Measurements from ENCODE around the gene DHX16. TPM values are rescaled to one million over a fixed set of nuclear protein-coding genes. Genes with fewer than 3 reads are reported as not detected.

The DHX16 gene
- total and polyA plus RNA-seq, 9 of the 15 experiments (the other 6 are each of a cell fraction or from before 2014, with no cell fraction given): 14.6 to 66.1 (median 47.5) TPM

GRCh38 chr6:30721198-30722024 lies 48.6 kb upstream of the DHX16 start (continued):
- TF ChIP-seq RREB1 (CRISPR knock-in tag; IDR thresholded peaks at IDR 0.05) (peak; percentile 76; the same call in 1 of the 2 replicates), SP2 (IDR thresholded peaks at IDR 0.05; ENCODE audit: extremely low read depth, low read depth, low read length, poor library complexity, severe bottlenecking) (no peak), STAT6 (CRISPR knock-in tag; IDR thresholded peaks at IDR 0.05) (peak; percentile 20; the same call in 1 of the 2 replicates), THRAP3 (IDR thresholded peaks at IDR 0.05; ENCODE audit: borderline replicate concordance) (no peak)
- TF ChIP-seq, protein P1, sequence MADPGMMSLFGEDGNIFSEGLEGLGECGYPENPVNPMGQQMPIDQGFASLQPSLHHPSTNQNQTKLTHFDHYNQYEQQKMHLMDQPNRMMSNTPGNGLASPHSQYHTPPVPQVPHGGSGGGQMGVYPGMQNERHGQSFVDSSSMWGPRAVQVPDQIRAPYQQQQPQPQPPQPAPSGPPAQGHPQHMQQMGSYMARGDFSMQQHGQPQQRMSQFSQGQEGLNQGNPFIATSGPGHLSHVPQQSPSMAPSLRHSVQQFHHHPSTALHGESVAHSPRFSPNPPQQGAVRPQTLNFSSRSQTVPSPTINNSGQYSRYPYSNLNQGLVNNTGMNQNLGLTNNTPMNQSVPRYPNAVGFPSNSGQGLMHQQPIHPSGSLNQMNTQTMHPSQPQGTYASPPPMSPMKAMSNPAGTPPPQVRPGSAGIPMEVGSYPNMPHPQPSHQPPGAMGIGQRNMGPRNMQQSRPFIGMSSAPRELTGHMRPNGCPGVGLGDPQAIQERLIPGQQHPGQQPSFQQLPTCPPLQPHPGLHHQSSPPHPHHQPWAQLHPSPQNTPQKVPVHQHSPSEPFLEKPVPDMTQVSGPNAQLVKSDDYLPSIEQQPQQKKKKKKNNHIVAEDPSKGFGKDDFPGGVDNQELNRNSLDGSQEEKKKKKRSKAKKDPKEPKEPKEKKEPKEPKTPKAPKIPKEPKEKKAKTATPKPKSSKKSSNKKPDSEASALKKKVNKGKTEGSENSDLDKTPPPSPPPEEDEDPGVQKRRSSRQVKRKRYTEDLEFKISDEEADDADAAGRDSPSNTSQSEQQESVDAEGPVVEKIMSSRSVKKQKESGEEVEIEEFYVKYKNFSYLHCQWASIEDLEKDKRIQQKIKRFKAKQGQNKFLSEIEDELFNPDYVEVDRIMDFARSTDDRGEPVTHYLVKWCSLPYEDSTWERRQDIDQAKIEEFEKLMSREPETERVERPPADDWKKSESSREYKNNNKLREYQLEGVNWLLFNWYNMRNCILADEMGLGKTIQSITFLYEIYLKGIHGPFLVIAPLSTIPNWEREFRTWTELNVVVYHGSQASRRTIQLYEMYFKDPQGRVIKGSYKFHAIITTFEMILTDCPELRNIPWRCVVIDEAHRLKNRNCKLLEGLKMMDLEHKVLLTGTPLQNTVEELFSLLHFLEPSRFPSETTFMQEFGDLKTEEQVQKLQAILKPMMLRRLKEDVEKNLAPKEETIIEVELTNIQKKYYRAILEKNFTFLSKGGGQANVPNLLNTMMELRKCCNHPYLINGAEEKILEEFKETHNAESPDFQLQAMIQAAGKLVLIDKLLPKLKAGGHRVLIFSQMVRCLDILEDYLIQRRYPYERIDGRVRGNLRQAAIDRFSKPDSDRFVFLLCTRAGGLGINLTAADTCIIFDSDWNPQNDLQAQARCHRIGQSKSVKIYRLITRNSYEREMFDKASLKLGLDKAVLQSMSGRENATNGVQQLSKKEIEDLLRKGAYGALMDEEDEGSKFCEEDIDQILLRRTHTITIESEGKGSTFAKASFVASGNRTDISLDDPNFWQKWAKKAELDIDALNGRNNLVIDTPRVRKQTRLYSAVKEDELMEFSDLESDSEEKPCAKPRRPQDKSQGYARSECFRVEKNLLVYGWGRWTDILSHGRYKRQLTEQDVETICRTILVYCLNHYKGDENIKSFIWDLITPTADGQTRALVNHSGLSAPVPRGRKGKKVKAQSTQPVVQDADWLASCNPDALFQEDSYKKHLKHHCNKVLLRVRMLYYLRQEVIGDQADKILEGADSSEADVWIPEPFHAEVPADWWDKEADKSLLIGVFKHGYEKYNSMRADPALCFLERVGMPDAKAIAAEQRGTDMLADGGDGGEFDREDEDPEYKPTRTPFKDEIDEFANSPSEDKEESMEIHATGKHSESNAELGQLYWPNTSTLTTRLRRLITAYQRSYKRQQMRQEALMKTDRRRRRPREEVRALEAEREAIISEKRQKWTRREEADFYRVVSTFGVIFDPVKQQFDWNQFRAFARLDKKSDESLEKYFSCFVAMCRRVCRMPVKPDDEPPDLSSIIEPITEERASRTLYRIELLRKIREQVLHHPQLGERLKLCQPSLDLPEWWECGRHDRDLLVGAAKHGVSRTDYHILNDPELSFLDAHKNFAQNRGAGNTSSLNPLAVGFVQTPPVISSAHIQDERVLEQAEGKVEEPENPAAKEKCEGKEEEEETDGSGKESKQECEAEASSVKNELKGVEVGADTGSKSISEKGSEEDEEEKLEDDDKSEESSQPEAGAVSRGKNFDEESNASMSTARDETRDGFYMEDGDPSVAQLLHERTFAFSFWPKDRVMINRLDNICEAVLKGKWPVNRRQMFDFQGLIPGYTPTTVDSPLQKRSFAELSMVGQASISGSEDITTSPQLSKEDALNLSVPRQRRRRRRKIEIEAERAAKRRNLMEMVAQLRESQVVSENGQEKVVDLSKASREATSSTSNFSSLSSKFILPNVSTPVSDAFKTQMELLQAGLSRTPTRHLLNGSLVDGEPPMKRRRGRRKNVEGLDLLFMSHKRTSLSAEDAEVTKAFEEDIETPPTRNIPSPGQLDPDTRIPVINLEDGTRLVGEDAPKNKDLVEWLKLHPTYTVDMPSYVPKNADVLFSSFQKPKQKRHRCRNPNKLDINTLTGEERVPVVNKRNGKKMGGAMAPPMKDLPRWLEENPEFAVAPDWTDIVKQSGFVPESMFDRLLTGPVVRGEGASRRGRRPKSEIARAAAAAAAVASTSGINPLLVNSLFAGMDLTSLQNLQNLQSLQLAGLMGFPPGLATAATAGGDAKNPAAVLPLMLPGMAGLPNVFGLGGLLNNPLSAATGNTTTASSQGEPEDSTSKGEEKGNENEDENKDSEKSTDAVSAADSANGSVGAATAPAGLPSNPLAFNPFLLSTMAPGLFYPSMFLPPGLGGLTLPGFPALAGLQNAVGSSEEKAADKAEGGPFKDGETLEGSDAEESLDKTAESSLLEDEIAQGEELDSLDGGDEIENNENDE (IDR thresholded peaks at IDR 0.05; ENCODE audit: low read depth, low read length): peak; percentile 2

Data from K562 (cell line).